Stimulated activated naive B cell treated with anti-CD40 and anti-IgM and Interleukin-4, amounts not matched to agents 10 μg/mL and 1 μg/mL and 100 μg/mL, for 72 hours (primary cell): ENCODE measurements around the gene ATP2A2.
A peak's percentile ranks its signal among the peaks of the same experiment; 100 is the strongest.

Experiments used
- ATAC-seq, 2 donors: fragments of 150-1000 bp; cut with Tn5 transposase; replicated peaks; 2 replicates each; pipeline ENCODE4 v1.10.0; 2021; ENCODE audit warnings: moderate library complexity in 1 of 2
- DNase-seq: peaks from one replicate; pipeline ENCODE4 v3.0.0; 2021
- H3K27ac Mint-ChIP-seq: one replicate; pipeline ENCODE4 v1.8.0; 2022; ENCODE audit warnings: mild to moderate bottlenecking, mixed read lengths
- H3K27me3 Mint-ChIP-seq, 2 donors: one replicate each; pipeline ENCODE4 v1.8.0; 2022; ENCODE audit warnings: mixed read lengths in 2 of 2
- H3K36me3 Mint-ChIP-seq, 2 donors: one replicate each; pipeline ENCODE4 v1.8.0; 2022; ENCODE audit warnings: mixed read lengths in 2 of 2, mild to moderate bottlenecking in 1 of 2
- H3K4me1 Mint-ChIP-seq, 2 donors: one replicate each; pipeline ENCODE4 v1.8.0; 2022; ENCODE audit warnings: mixed read lengths in 2 of 2, mild to moderate bottlenecking in 1 of 2
- H3K4me3 Mint-ChIP-seq, 2 donors: one replicate each; pipeline ENCODE4 v1.8.0; 2022; ENCODE audit warnings: mild to moderate bottlenecking in 2 of 2, mixed read lengths in 2 of 2, moderate library complexity in 1 of 2
- H3K9me3 Mint-ChIP-seq, 2 donors: one replicate each; pipeline ENCODE4 v1.8.0; 2022; ENCODE audit warnings: mixed read lengths in 2 of 2, mild to moderate bottlenecking in 1 of 2

Gene ATP2A2

DNA sequence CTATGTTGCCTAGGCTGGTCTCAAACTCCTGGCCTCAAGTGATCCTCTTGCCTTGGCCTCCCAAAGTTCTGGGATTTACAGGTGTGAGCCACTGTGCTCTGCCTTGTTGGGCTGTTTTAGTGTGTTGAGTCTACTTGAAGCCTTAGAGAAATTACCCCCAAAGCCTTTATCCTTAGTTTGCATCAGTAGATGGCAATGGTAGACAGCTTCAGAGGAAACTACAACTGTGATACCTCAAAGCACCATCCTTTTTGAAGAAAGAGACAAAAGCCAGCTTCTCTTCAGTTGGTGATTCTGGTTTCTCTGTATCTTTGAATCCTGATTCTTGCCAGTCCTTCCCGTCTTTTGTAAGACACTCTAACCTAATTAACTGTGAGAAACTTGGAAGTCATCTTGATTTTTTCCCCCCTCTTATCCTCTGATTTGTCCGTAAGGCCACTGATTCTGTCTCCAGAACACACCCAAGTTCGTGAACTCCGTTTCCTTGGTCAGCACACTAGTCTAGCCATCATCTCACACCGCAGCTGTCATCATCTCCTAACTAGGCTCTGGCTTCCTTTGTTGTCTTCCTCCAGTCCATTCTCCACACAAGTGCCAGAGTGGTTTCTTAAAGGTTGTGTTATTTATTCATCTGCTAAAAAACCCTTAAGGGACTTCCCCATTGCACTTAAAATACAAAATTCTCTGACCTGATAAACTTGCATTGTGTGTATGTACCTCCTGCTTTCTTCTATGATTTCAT is 20.2 kb downstream of the ATP2A2 start:
- Mint-ChIP-seq H3K4me1 (peaks cover 9 to 51% of the 10 kb centered on the region in 2 donors), H3K36me3 (peaks cover 32 to 42% of the 10 kb centered on the region in 2 donors)

GRCh38 chr12:110304061-110304551 is 23.1 kb downstream of the ATP2A2 start:
- Mint-ChIP-seq H3K4me1 (peaks cover 22 to 69% of the 10 kb centered on the region in 2 donors), H3K9me3 (no peaks in the 10 kb centered on the region), H3K4me3 (no peak overlapping the region), H3K27me3 (no peaks in the 10 kb centered on the region), H3K36me3 (peaks cover 41 to 47% of the 10 kb centered on the region in 2 donors), H3K27ac (no peak overlapping the region)
- DNase-seq = no peak
- ATAC-seq = no peak

More for the DNA sequence above, 20.2 kb downstream of the ATP2A2 start:
- Mint-ChIP-seq H3K4me3 (peak overlapping the region; percentile 17 to 36), H3K9me3 (no peaks in the 10 kb centered on the region), H3K27ac (peak overlapping the region; percentile 21), H3K27me3 (no peaks in the 10 kb centered on the region)
- DNase-seq (no peak), ATAC-seq (peak; percentile 84)

DNA sequence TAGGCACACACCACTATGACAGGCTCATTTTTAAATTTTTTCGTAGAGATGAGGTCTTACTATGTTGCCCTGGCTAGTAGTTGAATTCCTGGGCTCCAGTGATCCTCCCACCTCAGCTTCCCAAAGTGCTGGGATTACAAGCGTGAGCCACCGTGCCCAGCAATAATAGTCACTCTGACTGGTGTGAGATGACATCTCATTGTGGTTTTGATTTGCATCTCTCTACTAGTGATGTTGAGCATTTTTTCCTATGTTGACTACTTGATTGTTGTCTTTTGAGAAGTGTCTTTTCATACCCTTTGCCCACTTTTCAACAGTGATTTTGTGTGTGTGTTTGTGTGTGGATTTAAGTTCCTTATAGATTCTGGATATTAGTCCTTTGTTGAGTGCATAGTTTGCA is 26.3 kb downstream of the ATP2A2 start:
- H3K36me3 Mint-ChIP-seq = peaks cover 36 to 39% of the 10 kb centered on the region in 2 donors
- H3K27me3 Mint-ChIP-seq = no peaks in the 10 kb centered on the region
- H3K4me3 Mint-ChIP-seq = no peak overlapping the region
- H3K27ac Mint-ChIP-seq = peak overlapping the region; percentile 1
- DNase-seq (no peak), ATAC-seq (no peak)
- peaks cover 14 to 56% of the 10 kb centered on the region in 2 donors for H3K4me1 Mint-ChIP-seq
- H3K9me3 Mint-ChIP-seq = no peaks in the 10 kb centered on the region

DNA sequence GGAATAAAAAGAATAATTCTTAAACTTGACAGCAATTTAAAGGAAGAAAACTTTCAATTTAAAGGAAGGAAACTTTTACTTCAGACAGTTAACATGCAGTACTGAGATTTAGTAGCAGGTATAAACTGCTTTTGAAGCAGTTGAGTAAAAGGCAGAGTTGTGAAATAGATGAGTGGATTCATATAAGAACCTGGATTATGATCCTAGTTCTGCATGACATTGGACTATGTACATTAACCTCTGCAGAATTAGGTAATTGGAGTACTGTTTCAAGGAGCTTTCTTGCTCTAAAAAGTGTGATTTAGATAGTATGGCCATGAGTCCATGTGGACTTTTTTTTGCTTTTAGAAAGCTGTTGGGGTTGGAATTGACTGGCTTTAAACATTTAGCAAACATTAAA is 29.7 kb downstream of the ATP2A2 start:
- Mint-ChIP-seq H3K36me3 (peaks cover 29 to 34% of the 10 kb centered on the region in 2 donors), H3K4me1 (peaks cover 12 to 51% of the 10 kb centered on the region in 2 donors), H3K4me3 (no peak overlapping the region), H3K9me3 (no peaks in the 10 kb centered on the region), H3K27ac (no peak overlapping the region), H3K27me3 (no peaks in the 10 kb centered on the region)
- DNase-seq (no peak), ATAC-seq (no peak)

- H3K4me1 Mint-ChIP-seq = peaks cover 18 to 54% of the 10 kb centered on the region in 2 donors
- no peak for ATAC-seq
- H3K36me3 Mint-ChIP-seq = peaks cover 29 to 33% of the 10 kb centered on the region in 2 donors
- H3K9me3 Mint-ChIP-seq = no peaks in the 10 kb centered on the region
- no peak overlapping the region for H3K4me3 Mint-ChIP-seq
- no peak overlapping the region for H3K27ac Mint-ChIP-seq
- H3K27me3 Mint-ChIP-seq = no peaks in the 10 kb centered on the region
- DNase-seq = no peak
Observed at GRCh38 chr12:110311903-110312302, 30.9 kb downstream of the ATP2A2 start.

DNA sequence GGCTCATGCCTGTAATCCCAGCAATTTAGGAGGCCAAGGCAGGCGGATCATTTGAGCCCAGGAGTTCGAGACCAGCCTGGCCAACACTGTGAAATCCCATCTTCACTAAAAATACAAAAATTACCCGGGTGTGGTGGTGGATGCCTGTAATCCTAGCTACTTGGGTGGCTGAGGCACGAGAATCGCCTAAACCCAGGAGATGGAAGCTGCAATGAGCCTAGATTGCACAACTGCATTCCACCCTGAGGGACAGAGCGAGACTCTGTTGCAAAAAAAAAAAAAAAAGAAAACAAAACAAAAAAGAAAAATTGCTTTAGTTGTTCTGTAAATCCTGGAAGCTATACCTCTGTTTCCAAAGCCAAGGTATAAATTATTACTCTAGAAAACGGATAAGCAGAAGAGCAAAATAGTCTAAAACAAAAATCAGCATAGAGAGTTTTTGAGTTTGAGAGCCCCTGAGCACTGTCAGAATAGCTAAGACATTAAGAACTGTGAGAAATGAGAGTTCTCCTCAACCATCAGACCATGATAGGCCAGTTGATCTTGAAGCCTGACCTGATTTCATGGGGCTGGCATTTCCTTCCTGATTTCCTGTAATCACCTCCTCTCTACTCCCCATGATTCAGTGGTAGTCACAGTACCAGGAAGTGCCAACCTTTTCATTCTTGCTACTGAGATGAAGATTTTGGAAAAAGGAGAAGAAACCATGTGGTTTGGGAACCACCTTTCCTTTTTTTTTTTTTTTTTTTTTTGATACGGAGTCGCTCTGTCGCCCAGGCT is 31.7 kb downstream of the ATP2A2 start:
- DNase-seq = no peak
- Mint-ChIP-seq H3K4me3 (no peak overlapping the region), H3K27me3 (no peaks in the 10 kb centered on the region), H3K36me3 (peaks cover 22 to 28% of the 10 kb centered on the region in 2 donors), H3K4me1 (peaks cover 11 to 46% of the 10 kb centered on the region in 2 donors), H3K9me3 (no peaks in the 10 kb centered on the region), H3K27ac (peak overlapping the region; percentile 76)
- no peak for ATAC-seq

GRCh38 chr12:110314308-110314707 is 33.3 kb downstream of the ATP2A2 start:
- H3K27me3 Mint-ChIP-seq = no peaks in the 10 kb centered on the region
- peaks cover 12 to 22% of the 10 kb centered on the region in 2 donors for H3K36me3 Mint-ChIP-seq
- H3K4me1 Mint-ChIP-seq = peaks cover 7 to 32% of the 10 kb centered on the region in 2 donors
- no peak overlapping the region for H3K4me3 Mint-ChIP-seq
- no peak for DNase-seq
- H3K27ac Mint-ChIP-seq = peak overlapping the region; percentile 82
- peak; percentile 84 to 92 for ATAC-seq
- no peaks in the 10 kb centered on the region for H3K9me3 Mint-ChIP-seq

- no peaks in the 10 kb centered on the region for H3K27me3 Mint-ChIP-seq
- H3K4me1 Mint-ChIP-seq = peaks cover 11 to 30% of the 10 kb centered on the region in 2 donors
- H3K4me3 Mint-ChIP-seq = no peak overlapping the region
- H3K27ac Mint-ChIP-seq = peak overlapping the region; percentile 56
- DNase-seq (no peak), ATAC-seq (no peak)
- peaks cover 9 to 21% of the 10 kb centered on the region in 2 donors for H3K36me3 Mint-ChIP-seq
- H3K9me3 Mint-ChIP-seq = no peaks in the 10 kb centered on the region
Observed at GRCh38 chr12:110316861-110317260, 35.8 kb downstream of the ATP2A2 start.

DNA sequence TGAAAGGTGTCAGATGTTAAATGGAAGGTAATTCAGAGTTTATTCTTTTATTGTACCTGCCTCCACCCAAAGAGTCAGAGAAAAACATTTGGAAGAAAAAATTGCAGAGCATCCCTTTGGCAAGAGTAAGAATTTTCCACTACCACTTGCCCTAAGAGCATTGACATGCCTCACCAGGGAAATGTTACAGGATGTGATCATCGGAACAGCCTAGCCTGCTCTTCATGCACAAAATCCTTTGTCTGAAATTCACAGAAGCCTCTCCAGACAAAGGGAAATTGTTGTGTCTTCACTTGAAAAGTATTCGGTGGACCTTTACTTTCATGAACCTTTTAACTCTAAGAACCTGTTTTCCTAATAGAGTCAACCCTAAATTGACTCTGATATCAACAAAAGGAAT is 36.9 kb downstream of the ATP2A2 start:
- no peak overlapping the region for H3K4me3 Mint-ChIP-seq
- no peaks in the 10 kb centered on the region for H3K27me3 Mint-ChIP-seq
- DNase-seq (no peak), ATAC-seq (no peak)
- H3K27ac Mint-ChIP-seq = peak overlapping the region; percentile 42
- H3K36me3 Mint-ChIP-seq = peaks cover 9 to 22% of the 10 kb centered on the region in 2 donors
- no peaks in the 10 kb centered on the region for H3K9me3 Mint-ChIP-seq
- peaks cover 11 to 22% of the 10 kb centered on the region in 2 donors for H3K4me1 Mint-ChIP-seq

DNA sequence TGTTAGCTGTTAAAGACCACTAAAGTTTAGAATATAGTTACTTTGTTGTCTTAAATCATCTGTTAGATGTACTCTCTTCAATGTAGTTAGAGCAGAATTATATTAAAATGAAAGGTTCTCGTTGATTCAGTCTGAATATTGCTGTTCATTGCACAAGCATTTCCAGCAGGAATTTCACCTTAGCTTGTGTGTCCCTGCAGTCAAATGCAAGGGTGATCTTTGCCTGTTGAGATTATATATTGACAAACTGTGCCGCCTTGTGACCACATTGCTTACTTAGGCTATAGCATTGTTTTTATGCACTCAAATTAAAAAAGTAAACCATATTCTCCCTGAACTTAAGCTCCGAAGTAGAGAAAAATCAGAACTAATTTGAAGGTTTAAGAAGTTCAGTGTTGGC is 39.5 kb downstream of the ATP2A2 start:
- no peak overlapping the region for H3K4me3 Mint-ChIP-seq

GRCh38 chr12:110329710-110330109 is 48.7 kb downstream of the ATP2A2 start:
- H3K27me3 Mint-ChIP-seq = no peaks in the 10 kb centered on the region
- H3K4me1 Mint-ChIP-seq = peaks cover 0 to 2% of the 10 kb centered on the region in 2 donors
- H3K9me3 Mint-ChIP-seq = no peaks in the 10 kb centered on the region
- DNase-seq = no peak
- ATAC-seq = no peak
- H3K27ac Mint-ChIP-seq = no peak overlapping the region
- H3K4me3 Mint-ChIP-seq = no peak overlapping the region
- H3K36me3 Mint-ChIP-seq = peaks cover 37 to 52% of the 10 kb centered on the region in 2 donors

More for the DNA sequence above, 39.5 kb downstream of the ATP2A2 start:
- ATAC-seq (no peak), DNase-seq (no peak)
- H3K4me1 Mint-ChIP-seq = peaks cover 11% of the 10 kb centered on the region in 2 donors
- peaks cover 10 to 18% of the 10 kb centered on the region in 2 donors for H3K36me3 Mint-ChIP-seq
- no peaks in the 10 kb centered on the region for H3K27me3 Mint-ChIP-seq
- H3K9me3 Mint-ChIP-seq = no peaks in the 10 kb centered on the region
- H3K27ac Mint-ChIP-seq = no peak overlapping the region

DNA sequence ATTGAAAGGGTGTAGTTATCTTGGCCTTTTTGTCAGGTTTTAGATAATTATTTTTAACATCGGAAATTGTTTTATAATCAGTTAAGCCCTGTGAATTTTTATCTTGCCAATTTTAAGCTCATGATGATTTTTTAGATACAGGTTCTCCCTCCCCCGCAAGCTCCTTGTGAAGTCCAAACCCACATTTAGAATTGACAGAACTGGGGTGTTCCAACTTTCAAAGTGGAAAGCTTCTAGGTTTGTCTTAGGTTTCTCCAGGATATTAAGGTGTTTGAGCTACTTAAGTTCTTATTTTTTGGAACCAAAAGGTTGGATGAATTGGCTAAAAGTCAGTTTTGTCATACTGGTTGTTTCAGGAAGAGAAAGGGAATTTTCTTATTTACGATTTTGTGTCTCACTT is 49.1 kb downstream of the ATP2A2 start:
- ATAC-seq (no peak), DNase-seq (no peak)
- peaks cover 41 to 54% of the 10 kb centered on the region in 2 donors for H3K36me3 Mint-ChIP-seq
- peaks cover 0 to 2% of the 10 kb centered on the region in 2 donors for H3K4me1 Mint-ChIP-seq
- no peaks in the 10 kb centered on the region for H3K27me3 Mint-ChIP-seq
- no peak overlapping the region for H3K4me3 Mint-ChIP-seq
- no peak overlapping the region for H3K27ac Mint-ChIP-seq
- no peaks in the 10 kb centered on the region for H3K9me3 Mint-ChIP-seq

DNA sequence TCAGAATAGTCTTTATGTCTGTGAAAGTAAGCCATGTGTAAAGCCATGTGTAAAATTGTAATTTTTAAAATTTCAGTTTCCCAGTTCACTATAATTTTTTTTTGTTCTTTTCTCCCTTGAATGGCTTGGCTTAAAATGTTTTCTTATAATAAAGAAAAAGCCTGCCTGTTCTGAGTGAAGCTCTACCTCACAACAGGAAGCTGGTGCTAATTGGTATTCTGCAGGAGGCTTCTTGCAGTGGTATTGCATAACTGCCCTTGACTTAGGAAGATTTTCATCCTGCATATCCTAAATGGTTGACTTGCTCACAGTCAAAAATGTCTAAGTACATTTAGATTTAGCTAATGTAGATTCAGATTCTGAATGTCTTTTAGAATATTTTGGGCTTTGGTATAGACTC is 49.5 kb downstream of the ATP2A2 start:
- H3K27me3 Mint-ChIP-seq = no peaks in the 10 kb centered on the region
- DNase-seq (no peak), ATAC-seq (no peak)
- no peaks in the 10 kb centered on the region for H3K9me3 Mint-ChIP-seq
- peaks cover 45 to 55% of the 10 kb centered on the region in 2 donors for H3K36me3 Mint-ChIP-seq
- H3K27ac Mint-ChIP-seq = no peak overlapping the region
- H3K4me3 Mint-ChIP-seq = no peak overlapping the region
- H3K4me1 Mint-ChIP-seq = peaks cover 0 to 2% of the 10 kb centered on the region in 2 donors

- no peak overlapping the region for H3K4me3 Mint-ChIP-seq
- H3K36me3 Mint-ChIP-seq = peaks cover 47 to 60% of the 10 kb centered on the region in 2 donors
- ATAC-seq = no peak
- H3K4me1 Mint-ChIP-seq = peaks cover 10 to 14% of the 10 kb centered on the region in 2 donors
- H3K27me3 Mint-ChIP-seq = no peaks in the 10 kb centered on the region
- no peak for DNase-seq
- no peak overlapping the region for H3K27ac Mint-ChIP-seq
- no peaks in the 10 kb centered on the region for H3K9me3 Mint-ChIP-seq
Observed at GRCh38 chr12:110333201-110333600, 52.2 kb downstream of the ATP2A2 start.
